Stomach (tissue), 4 donors: ENCODE data around the gene EHD1.

Source experiments
- EP300 ChIP-seq: sonication (generic); formaldehyde crosslinking; IDR thresholded peaks from one replicate; pipeline ENCODE4 v1.6.1; 2017; ENCODE audit warnings: antibody characterized with exemption
- POLR2A ChIP-seq, 4 donors: fragments of 450-650 bp; IDR thresholded peaks; one replicate each; pipeline ENCODE4 v1.6.1; 2016; ENCODE audit warnings: antibody characterized with exemption in 4 of 4, control low read depth in 2 of 4, mild to moderate bottlenecking in 1 of 4, moderate library complexity in 1 of 4
- POLR2AphosphoS5 ChIP-seq, 3 donors: sonication (generic); formaldehyde crosslinking; IDR thresholded peaks; one replicate each; pipeline ENCODE4 v1.6.1; 2016; ENCODE audit warnings: antibody characterized with exemption in 3 of 3
- TF ChIP-seq, protein P1 (sequence below), 7 experiments: fragments of 450-650 bp in 4 of 7; fragments of 200-600 bp in 3 of 7; sonication (generic) in 3 of 7; IDR thresholded peaks; one replicate each; pipeline ENCODE4 v1.5.1; 2016 to 2019; ENCODE audit warnings: antibody characterized with exemption in 7 of 7, control low read depth in 2 of 7, mild to moderate bottlenecking in 1 of 7

DNA sequence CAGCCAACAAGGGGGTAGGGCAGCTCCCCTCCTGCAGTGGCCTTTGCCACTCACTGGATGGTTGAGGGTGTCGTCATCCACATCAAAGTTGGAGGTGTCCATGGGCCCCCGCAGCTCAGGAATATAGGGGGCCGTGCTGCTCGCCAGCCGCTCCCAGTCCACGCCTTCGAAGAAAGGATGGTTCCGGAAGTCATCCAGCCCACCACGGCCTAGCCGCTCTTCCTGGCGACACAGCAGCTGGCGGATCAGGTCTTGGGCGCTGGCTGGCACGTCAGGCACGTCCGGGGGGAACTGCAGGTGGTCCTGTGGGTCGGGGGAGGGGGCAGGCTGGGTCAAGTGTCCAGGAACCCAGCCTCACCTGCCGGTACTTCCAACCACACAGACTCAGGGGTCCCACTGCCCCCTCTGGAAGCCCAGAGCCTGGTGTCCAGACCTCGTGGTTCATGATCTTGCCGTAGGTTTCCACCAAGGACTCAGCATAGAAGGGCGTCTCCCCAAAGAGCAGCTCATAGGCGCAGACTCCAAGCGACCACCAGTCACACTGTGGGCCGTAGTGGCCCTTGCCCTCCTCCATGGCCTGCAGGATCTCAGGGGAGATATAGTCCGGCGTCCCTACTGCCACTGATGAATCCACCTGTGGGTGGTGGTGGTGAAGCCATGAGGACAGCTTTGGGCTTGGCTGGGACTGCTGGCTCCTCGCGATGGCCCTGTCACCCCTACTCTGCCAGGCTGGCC is 39.7 kb downstream of the EHD1 start:
- TF ChIP-seq, protein P1, sequence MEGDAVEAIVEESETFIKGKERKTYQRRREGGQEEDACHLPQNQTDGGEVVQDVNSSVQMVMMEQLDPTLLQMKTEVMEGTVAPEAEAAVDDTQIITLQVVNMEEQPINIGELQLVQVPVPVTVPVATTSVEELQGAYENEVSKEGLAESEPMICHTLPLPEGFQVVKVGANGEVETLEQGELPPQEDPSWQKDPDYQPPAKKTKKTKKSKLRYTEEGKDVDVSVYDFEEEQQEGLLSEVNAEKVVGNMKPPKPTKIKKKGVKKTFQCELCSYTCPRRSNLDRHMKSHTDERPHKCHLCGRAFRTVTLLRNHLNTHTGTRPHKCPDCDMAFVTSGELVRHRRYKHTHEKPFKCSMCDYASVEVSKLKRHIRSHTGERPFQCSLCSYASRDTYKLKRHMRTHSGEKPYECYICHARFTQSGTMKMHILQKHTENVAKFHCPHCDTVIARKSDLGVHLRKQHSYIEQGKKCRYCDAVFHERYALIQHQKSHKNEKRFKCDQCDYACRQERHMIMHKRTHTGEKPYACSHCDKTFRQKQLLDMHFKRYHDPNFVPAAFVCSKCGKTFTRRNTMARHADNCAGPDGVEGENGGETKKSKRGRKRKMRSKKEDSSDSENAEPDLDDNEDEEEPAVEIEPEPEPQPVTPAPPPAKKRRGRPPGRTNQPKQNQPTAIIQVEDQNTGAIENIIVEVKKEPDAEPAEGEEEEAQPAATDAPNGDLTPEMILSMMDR (IDR thresholded peaks at IDR 0.05): no peak
- no peak for TF ChIP-seq POLR2A (IDR thresholded peaks at IDR 0.05)
- no peak for TF ChIP-seq EP300
- no peak for TF ChIP-seq POLR2AphosphoS5 (IDR thresholded peaks at IDR 0.05)
